Measurements from ENCODE around the gene SDR9C7.
"Not testable (repeated sequence)": the region's sequence is repeated elsewhere in the genome, so short reads cannot be mapped to it uniquely, and the experiment has no call there.

The SDR9C7 gene

GRCh38 chr12:56933826-56934625 lies at the start of gene SDR9C7:
Gene SDR9C7, minus strand, starts transcription at chr12:56934408. Its CDS starts 147 bp downstream, at chr12:56934261.
- DNase-seq = no peak

GRCh38 chr12:56983386-56983785 lies 49.2 kb upstream of the SDR9C7 start:
- no peak for DNase-seq

- not testable (repeated sequence) for DNase-seq
Observed at GRCh38 chr12:56982578-56983236, 48.5 kb upstream of the SDR9C7 start.

GRCh38 chr12:56980941-56981530 lies 46.8 kb upstream of the SDR9C7 start:
- no peak for DNase-seq

GRCh38 chr12:56980268-56980667 lies 46.1 kb upstream of the SDR9C7 start:
- DNase-seq = no peak

GRCh38 chr12:56979628-56980027 lies 45.4 kb upstream of the SDR9C7 start:
- DNase-seq = no peak

- DNase-seq = no peak
Observed at GRCh38 chr12:56978397-56979138, 44.4 kb upstream of the SDR9C7 start.

- DNase-seq = not testable (repeated sequence)
Observed at GRCh38 chr12:56977361-56977760, 43.2 kb upstream of the SDR9C7 start.

GRCh38 chr12:56974224-56974623 lies 40.0 kb upstream of the SDR9C7 start:
- DNase-seq = not testable (repeated sequence)

- DNase-seq = not testable (repeated sequence)
Observed at GRCh38 chr12:56968910-56969309, 34.7 kb upstream of the SDR9C7 start.

- DNase-seq = peak; percentile 59
Observed at GRCh38 chr12:56965997-56966642, 31.9 kb upstream of the SDR9C7 start.

GRCh38 chr12:56965124-56965523 lies 30.9 kb upstream of the SDR9C7 start:
- not testable (repeated sequence) for DNase-seq

- not testable (repeated sequence) for DNase-seq
Observed at GRCh38 chr12:56963557-56963956, 29.3 kb upstream of the SDR9C7 start.

- not testable (repeated sequence) for DNase-seq
Observed at GRCh38 chr12:56962247-56962646, 28.0 kb upstream of the SDR9C7 start.

- no peak for DNase-seq
Observed at GRCh38 chr12:56958422-56958821, 24.2 kb upstream of the SDR9C7 start.

GRCh38 chr12:56957229-56958052 lies 23.2 kb upstream of the SDR9C7 start, which contains the start of gene RDH16:
Gene RDH16, minus strand, starts transcription at chr12:56957608. Its CDS starts 146 bp downstream, at chr12:56957462.
- no peak for DNase-seq

GRCh38 chr12:56955631-56956256 lies 21.5 kb upstream of the SDR9C7 start:
- DNase-seq = no peak

GRCh38 chr12:56954958-56955355 lies 20.7 kb upstream of the SDR9C7 start:
- no peak for DNase-seq

GRCh38 chr12:56954057-56954957 lies 20.1 kb upstream of the SDR9C7 start:
- DNase-seq = no peak

- DNase-seq = no peak
Observed at GRCh38 chr12:56953314-56953713, 19.1 kb upstream of the SDR9C7 start.

All from RPMI8226 (cell line).